ENCODE results near the gene COLEC12.

The COLEC12 gene

DNA sequence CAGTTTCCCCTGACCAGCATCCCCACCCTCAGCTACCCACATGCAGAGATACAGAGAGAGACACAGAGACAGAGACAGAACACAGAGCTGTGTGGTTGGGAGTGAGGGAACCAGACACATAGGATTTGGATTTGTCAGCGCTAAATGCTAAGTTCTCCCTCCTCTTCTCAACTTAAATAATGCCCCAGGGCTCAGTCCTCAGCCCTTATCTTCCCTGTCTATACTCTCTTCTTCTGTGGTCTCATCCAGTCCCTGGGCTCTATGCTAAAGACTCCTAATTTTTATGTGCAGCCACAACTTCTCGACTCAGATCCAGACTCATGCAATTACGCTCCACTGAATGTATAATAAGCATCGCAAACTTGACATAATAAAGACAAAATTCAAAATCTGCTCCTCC is 47.1 kb downstream of the COLEC12 start:
- Histone ChIP-seq H4K8ac (ENCODE audit: low read depth, low read length) (no peak overlapping the region), H3K23ac (ENCODE audit: low read length) (no peak overlapping the region), H2AK5ac (ENCODE audit: low read length) (no peak overlapping the region), H3K36me3 (ENCODE audit: control insufficient read depth in 1 of 2, insufficient read depth in 2 of 2, low read length in 2 of 2) (no peaks in the 10 kb centered on the region), H3K9me3 (ENCODE audit: insufficient read depth, low read depth, low read length) (no peaks in the 10 kb centered on the region), H2BK12ac (ENCODE audit: low read length) (no peak overlapping the region), H3K79me2 (ENCODE audit: control insufficient read depth, insufficient read depth, low read length, poor library complexity) (no peaks in the 10 kb centered on the region), H4K91ac (ENCODE audit: low read depth, low read length) (no peak overlapping the region), H3K4me1 (ENCODE audit: control insufficient read depth in 1 of 2, insufficient read depth in 2 of 2, low read length in 2 of 2) (peaks cover 0 to 5% of the 10 kb centered on the region in 2 experiments), H3K14ac (ENCODE audit: low read length) (no peak overlapping the region), H2BK120ac (ENCODE audit: insufficient read depth, low read length, poor library complexity) (no peak overlapping the region), H2BK5ac (ENCODE audit: low read depth, low read length, poor library complexity) (no peak overlapping the region), H3K4me3 (ENCODE audit: low read depth, low read length) (no peak overlapping the region), H2AFZ (ENCODE audit: insufficient read depth, low read length, poor library complexity) (no peak overlapping the region), H3K9ac (ENCODE audit: low read length) (no peak overlapping the region), H3K18ac (ENCODE audit: low read length) (no peak overlapping the region), H3K27ac (ENCODE audit: low read depth, low read length) (no peak overlapping the region), H3K4me2 (ENCODE audit: low read length) (no peak overlapping the region), H4K12ac (ENCODE audit: low read depth, low read length) (no peak overlapping the region), H3K27me3 (ENCODE audit: insufficient read depth, low read length) (no peaks in the 10 kb centered on the region), H3K4ac (ENCODE audit: low read depth, low read length) (no peak overlapping the region), H3K79me1 (ENCODE audit: low read length) (no peaks in the 10 kb centered on the region)
- no CpG with 5 or more reads among the region's 4 CpGs for WGBS (ENCODE audit: extremely low coverage, insufficient coverage, insufficient read length)
- DNase-seq = peak in 1 of 2 donors; percentile 51

DNA sequence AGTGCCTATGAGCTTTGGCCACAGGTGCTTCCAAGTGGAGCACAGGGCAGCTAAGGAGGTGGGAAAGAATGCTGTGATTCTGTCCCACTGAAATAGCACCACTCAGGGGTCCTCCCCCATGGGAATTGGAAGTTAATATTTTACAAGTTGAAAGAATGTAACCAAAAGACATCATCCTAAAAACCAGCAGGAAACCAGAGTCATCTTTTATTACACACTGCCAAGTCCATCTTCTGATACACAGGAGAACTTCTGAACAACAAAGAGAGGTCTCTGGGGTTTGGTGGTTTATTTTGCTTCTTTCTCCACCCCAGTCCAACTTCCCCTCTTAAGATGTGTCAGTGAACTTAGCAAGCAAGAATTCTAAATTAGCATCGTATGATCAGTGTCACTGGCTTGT is 47.7 kb downstream of the COLEC12 start:
- Histone ChIP-seq H3K14ac (ENCODE audit: low read length) (no peak overlapping the region), H4K91ac (ENCODE audit: low read depth, low read length) (no peak overlapping the region)

DNA sequence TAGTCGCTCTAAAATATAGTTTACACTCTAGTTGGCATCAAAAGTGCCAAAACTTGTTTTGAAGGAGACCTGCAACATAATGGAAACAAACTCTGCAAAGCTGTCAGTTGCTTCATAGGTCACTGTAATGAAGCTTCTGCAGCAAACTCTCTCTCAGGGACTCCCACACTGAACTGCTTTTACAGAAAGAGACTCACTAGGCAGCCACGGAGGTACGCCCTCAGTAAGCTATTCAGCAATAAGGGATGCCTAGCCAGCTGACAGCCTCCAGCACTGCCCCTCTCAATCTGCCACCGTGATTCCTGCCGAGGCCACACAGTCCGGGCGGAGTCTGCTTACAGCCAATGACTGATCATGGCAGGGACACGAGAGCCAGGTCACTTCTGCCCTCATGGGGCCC is 51.1 kb downstream of the COLEC12 start:
- Histone ChIP-seq H4K91ac (ENCODE audit: low read depth, low read length) (no peak overlapping the region), H3K23ac (ENCODE audit: low read length) (no peak overlapping the region), H3K14ac (ENCODE audit: low read length) (no peak overlapping the region), H4K12ac (ENCODE audit: low read depth, low read length) (no peak overlapping the region), H3K9me3 (ENCODE audit: insufficient read depth, low read depth, low read length) (no peaks in the 10 kb centered on the region), H3K18ac (ENCODE audit: low read length) (no peak overlapping the region), H3K79me1 (ENCODE audit: low read length) (no peaks in the 10 kb centered on the region), H3K27ac (ENCODE audit: low read depth, low read length) (no peak overlapping the region), H3K4ac (ENCODE audit: low read depth, low read length) (no peak overlapping the region), H3K4me3 (ENCODE audit: low read depth, low read length) (no peak overlapping the region), H3K4me2 (ENCODE audit: low read length) (no peak overlapping the region), H2AFZ (ENCODE audit: insufficient read depth, low read length, poor library complexity) (no peak overlapping the region), H2AK5ac (ENCODE audit: low read length) (no peak overlapping the region), H3K27me3 (ENCODE audit: insufficient read depth, low read length) (no peaks in the 10 kb centered on the region), H2BK5ac (ENCODE audit: low read depth, low read length, poor library complexity) (no peak overlapping the region), H2BK120ac (ENCODE audit: insufficient read depth, low read length, poor library complexity) (no peak overlapping the region), H3K79me2 (ENCODE audit: control insufficient read depth, insufficient read depth, low read length, poor library complexity) (no peaks in the 10 kb centered on the region), H2BK12ac (ENCODE audit: low read length) (no peak overlapping the region), H3K4me1 (ENCODE audit: control insufficient read depth in 1 of 2, insufficient read depth in 2 of 2, low read length in 2 of 2) (no peaks in the 10 kb centered on the region), H3K36me3 (ENCODE audit: control insufficient read depth in 1 of 2, insufficient read depth in 2 of 2, low read length in 2 of 2) (no peaks in the 10 kb centered on the region), H4K8ac (ENCODE audit: low read depth, low read length) (no peak overlapping the region), H3K9ac (ENCODE audit: low read length) (no peak overlapping the region)
- no CpG with 5 or more reads among the region's 8 CpGs for WGBS (ENCODE audit: extremely low coverage, insufficient coverage, insufficient read length)
- peak; percentile 31 to 36 for DNase-seq

More for the DNA sequence above, 47.7 kb downstream of the COLEC12 start:
- no CpG with 5 or more reads among the region's 1 CpG for WGBS (ENCODE audit: extremely low coverage, insufficient coverage, insufficient read length)
- Histone ChIP-seq H4K8ac (ENCODE audit: low read depth, low read length) (no peak overlapping the region), H3K9me3 (ENCODE audit: insufficient read depth, low read depth, low read length) (no peaks in the 10 kb centered on the region), H2AFZ (ENCODE audit: insufficient read depth, low read length, poor library complexity) (no peak overlapping the region), H3K27ac (ENCODE audit: low read depth, low read length) (no peak overlapping the region), H3K27me3 (ENCODE audit: insufficient read depth, low read length) (no peaks in the 10 kb centered on the region), H3K79me2 (ENCODE audit: control insufficient read depth, insufficient read depth, low read length, poor library complexity) (no peaks in the 10 kb centered on the region), H3K4me3 (ENCODE audit: low read depth, low read length) (no peak overlapping the region), H2BK12ac (ENCODE audit: low read length) (no peak overlapping the region), H3K4ac (ENCODE audit: low read depth, low read length) (no peak overlapping the region), H2AK5ac (ENCODE audit: low read length) (no peak overlapping the region), H3K9ac (ENCODE audit: low read length) (no peak overlapping the region), H3K4me2 (ENCODE audit: low read length) (no peak overlapping the region), H3K18ac (ENCODE audit: low read length) (no peak overlapping the region), H2BK120ac (ENCODE audit: insufficient read depth, low read length, poor library complexity) (no peak overlapping the region), H2BK5ac (ENCODE audit: low read depth, low read length, poor library complexity) (no peak overlapping the region), H3K79me1 (ENCODE audit: low read length) (no peaks in the 10 kb centered on the region), H4K12ac (ENCODE audit: low read depth, low read length) (no peak overlapping the region), H3K23ac (ENCODE audit: low read length) (no peak overlapping the region), H3K36me3 (ENCODE audit: control insufficient read depth in 1 of 2, insufficient read depth in 2 of 2, low read length in 2 of 2) (no peaks in the 10 kb centered on the region), H3K4me1 (ENCODE audit: control insufficient read depth in 1 of 2, insufficient read depth in 2 of 2, low read length in 2 of 2) (peaks cover 0 to 5% of the 10 kb centered on the region in 2 experiments)
- DNase-seq = no peak

DNA sequence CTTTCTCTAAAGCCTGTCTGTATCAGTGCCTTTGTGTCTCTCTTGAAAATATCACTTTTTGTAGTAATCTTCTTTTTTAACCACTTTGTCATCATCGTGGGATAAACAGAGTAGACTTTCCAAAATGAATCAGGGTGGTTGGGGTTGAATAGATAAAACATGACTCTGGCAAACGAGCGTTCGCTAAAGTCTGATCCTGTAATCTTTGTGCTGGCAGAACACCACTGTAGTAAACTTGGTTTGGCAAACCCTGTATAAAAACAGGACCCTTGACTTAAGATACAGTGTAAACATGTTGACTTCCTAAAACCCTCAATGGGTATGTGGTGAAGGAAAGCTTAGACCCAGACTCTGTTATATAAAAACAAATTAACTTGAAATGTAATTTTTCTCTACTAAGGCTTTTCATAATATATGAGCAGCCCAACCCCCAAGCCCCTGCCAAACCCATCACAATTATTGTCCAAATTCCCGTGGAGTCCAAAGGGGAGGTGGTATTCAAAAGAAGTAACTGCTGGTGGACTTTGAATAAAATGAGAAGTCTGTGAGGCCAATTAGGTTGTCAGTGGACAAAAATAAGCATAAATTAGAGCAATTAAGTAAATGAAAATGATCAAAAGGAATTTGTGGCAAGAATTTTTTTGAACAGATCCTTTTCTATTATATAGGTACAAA is 52.2 kb downstream of the COLEC12 start:
- Histone ChIP-seq H2BK5ac (ENCODE audit: low read depth, low read length, poor library complexity) (no peak overlapping the region), H3K4ac (ENCODE audit: low read depth, low read length) (no peak overlapping the region), H3K79me2 (ENCODE audit: control insufficient read depth, insufficient read depth, low read length, poor library complexity) (no peaks in the 10 kb centered on the region), H3K9me3 (ENCODE audit: insufficient read depth, low read depth, low read length) (no peaks in the 10 kb centered on the region), H3K27me3 (ENCODE audit: insufficient read depth, low read length) (no peaks in the 10 kb centered on the region), H3K4me1 (ENCODE audit: control insufficient read depth in 1 of 2, insufficient read depth in 2 of 2, low read length in 2 of 2) (no peaks in the 10 kb centered on the region), H3K4me2 (ENCODE audit: low read length) (no peak overlapping the region), H2AK5ac (ENCODE audit: low read length) (no peak overlapping the region), H4K8ac (ENCODE audit: low read depth, low read length) (no peak overlapping the region), H3K27ac (ENCODE audit: low read depth, low read length) (no peak overlapping the region), H2AFZ (ENCODE audit: insufficient read depth, low read length, poor library complexity) (no peak overlapping the region), H3K14ac (ENCODE audit: low read length) (no peak overlapping the region), H3K36me3 (ENCODE audit: control insufficient read depth in 1 of 2, insufficient read depth in 2 of 2, low read length in 2 of 2) (no peaks in the 10 kb centered on the region), H3K9ac (ENCODE audit: low read length) (no peak overlapping the region), H2BK120ac (ENCODE audit: insufficient read depth, low read length, poor library complexity) (no peak overlapping the region), H4K12ac (ENCODE audit: low read depth, low read length) (no peak overlapping the region), H3K23ac (ENCODE audit: low read length) (no peak overlapping the region), H3K79me1 (ENCODE audit: low read length) (no peaks in the 10 kb centered on the region), H3K18ac (ENCODE audit: low read length) (no peak overlapping the region), H4K91ac (ENCODE audit: low read depth, low read length) (no peak overlapping the region), H3K4me3 (ENCODE audit: low read depth, low read length) (no peak overlapping the region), H2BK12ac (ENCODE audit: low read length) (no peak overlapping the region)
- no peak for DNase-seq
- no CpG with 5 or more reads among the region's 5 CpGs for WGBS (ENCODE audit: extremely low coverage, insufficient coverage, insufficient read length)
